Measurements from ENCODE around the gene RIMBP2.
"Not testable (repeated sequence)": the region's sequence is repeated elsewhere in the genome, so short reads cannot be mapped to it uniquely, and the experiment has no call there.

The RIMBP2 gene

GRCh38 chr12:130738403-130738802 lies 22.3 kb upstream of the RIMBP2 start:
- not testable (repeated sequence) for DNase-seq

GRCh38 chr12:130737731-130738130 lies 21.6 kb upstream of the RIMBP2 start:
- no peak for DNase-seq

GRCh38 chr12:130729344-130729743 lies 13.2 kb upstream of the RIMBP2 start:
- no peak for DNase-seq

- DNase-seq: no peak
Measured at GRCh38 chr12:130728158-130729058, 12.3 kb upstream of the RIMBP2 start.

GRCh38 chr12:130719263-130719859 lies 3.3 kb upstream of the RIMBP2 start:
- no peak for DNase-seq

- no peak for DNase-seq
Measured at GRCh38 chr12:130717752-130718151, 1.7 kb upstream of the RIMBP2 start.

- no peak for DNase-seq
Measured at GRCh38 chr12:130716969-130717366, 869 bp upstream of the RIMBP2 start.

GRCh38 chr12:130715150-130715997 lies 725 bp downstream of the RIMBP2 start:
- DNase-seq: no peak

- DNase-seq: no peak
Measured at GRCh38 chr12:130714591-130715149, 1.4 kb downstream of the RIMBP2 start.

GRCh38 chr12:130714091-130714590 lies 2.0 kb downstream of the RIMBP2 start:
- DNase-seq: no peak

- no peak for DNase-seq
Measured at GRCh38 chr12:130713581-130713991, 2.5 kb downstream of the RIMBP2 start.

GRCh38 chr12:130712346-130713065 lies 3.6 kb downstream of the RIMBP2 start:
- no peak for DNase-seq

- DNase-seq: no peak
Measured at GRCh38 chr12:130711756-130712155, 4.3 kb downstream of the RIMBP2 start.

- DNase-seq: no peak
Measured at GRCh38 chr12:130710733-130711080, 5.4 kb downstream of the RIMBP2 start.

- DNase-seq: no peak
Measured at GRCh38 chr12:130709971-130710732, 5.9 kb downstream of the RIMBP2 start.

GRCh38 chr12:130709151-130709970 lies 6.7 kb downstream of the RIMBP2 start:
- no peak for DNase-seq

- no peak for DNase-seq
Measured at GRCh38 chr12:130708648-130709047, 7.5 kb downstream of the RIMBP2 start.

GRCh38 chr12:130707571-130707891 lies 8.6 kb downstream of the RIMBP2 start:
- no peak for DNase-seq

- no peak for DNase-seq
Measured at GRCh38 chr12:130706885-130707570, 9.1 kb downstream of the RIMBP2 start.

- DNase-seq: no peak
Measured at GRCh38 chr12:130706311-130706710, 9.8 kb downstream of the RIMBP2 start.

Data from activated CD4-positive, alpha-beta T cell treated with anti-CD3 and anti-CD28 coated beads, Interleukin-2, amount 50 U/mL, for 1 hour (primary cell).